ENCODE measurements around the gene UBN2.
A peak's percentile ranks its signal among the peaks of the same experiment; 100 is the strongest.

Gene UBN2

DNA sequence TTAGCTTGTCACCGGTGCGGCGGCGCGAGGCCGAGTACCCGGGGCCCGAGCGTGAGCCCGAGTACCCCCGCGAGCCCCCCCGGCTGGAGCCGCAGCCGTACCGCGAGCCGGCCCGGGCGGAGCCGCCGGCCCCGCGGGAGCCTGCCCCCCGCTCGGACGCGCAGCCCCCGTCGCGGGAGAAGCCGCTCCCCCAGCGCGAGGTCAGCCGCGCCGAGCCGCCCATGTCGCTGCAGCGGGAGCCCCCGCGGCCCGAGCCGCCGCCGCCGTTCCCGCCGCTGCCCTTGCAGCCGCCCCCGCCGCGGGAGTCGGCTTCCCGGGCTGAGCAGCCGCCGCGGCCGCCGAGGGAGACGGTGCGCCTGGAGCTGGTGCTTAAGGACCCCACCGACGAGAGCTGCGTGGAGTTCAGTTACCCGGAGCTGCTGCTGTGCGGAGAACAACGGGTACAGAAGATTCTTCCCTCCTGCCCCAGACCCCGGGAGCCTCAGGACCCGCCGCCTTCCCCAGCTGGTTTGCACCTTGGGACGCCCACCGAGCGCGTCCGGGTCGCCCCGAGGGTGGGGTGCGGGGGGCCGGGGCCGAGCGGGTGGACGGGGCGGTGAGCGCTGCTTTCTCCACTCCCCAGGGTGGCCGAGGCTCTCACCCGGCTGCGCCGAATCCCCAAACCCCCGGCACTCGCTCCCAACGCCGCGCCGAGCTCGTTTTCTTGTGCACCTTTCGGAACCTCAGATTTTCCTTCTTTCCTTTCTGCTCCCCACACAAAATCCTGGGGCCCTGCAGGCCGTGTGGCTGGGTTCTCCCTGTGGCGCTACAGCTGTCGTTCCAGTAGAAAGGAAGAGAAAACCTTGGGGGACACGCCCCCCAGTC lies 708 bp downstream of the UBN2 start:
- DNase-seq (ENCODE audit: low spot score) = peak; percentile 69

DNA sequence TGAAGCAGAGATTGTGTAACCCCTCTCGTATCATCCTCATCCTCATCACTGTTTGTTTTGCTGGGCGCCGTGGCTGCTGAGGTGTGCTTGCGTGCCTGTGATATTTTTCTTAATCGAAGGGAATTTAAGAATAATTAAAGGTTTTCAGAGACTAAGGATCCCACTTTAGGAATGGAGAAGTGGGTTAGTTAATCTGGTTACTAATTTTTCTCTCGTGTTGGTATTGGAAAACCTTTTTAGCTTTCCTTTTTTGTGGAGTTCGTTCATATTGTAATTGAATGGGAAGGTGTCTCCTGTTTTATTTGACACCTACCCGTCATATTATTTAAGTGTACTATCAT lies 1.3 kb downstream of the UBN2 start:
- no peak for DNase-seq (ENCODE audit: low spot score)

GRCh38 chr7:139232904-139233303 lies 1.9 kb downstream of the UBN2 start:
- DNase-seq (ENCODE audit: low spot score) = peak; percentile 11

GRCh38 chr7:139241258-139241657 lies 10.2 kb downstream of the UBN2 start:
- no peak for DNase-seq (ENCODE audit: low spot score)

GRCh38 chr7:139242741-139243281 lies 11.8 kb downstream of the UBN2 start:
- DNase-seq (ENCODE audit: low spot score) = peak; percentile 16

DNA sequence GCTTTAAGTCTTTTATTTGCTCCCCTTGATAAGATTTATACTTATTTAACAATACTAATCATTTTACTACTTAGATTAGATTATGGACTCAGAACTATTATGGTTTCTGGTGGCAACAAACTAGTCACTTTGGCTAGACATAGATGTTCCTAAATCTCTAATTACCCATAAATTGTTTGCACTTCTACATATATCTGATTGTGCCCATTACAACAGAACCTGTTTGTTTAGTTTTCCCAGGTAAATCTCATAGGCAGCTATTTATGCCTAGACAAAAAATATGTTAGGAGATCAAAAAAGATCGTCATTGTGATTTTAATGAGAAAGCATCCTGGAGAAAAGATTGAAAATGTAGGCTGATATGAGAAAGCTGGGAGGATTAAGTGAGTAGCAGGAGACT lies 14.4 kb downstream of the UBN2 start:
- DNase-seq (ENCODE audit: low spot score) = no peak

DNA sequence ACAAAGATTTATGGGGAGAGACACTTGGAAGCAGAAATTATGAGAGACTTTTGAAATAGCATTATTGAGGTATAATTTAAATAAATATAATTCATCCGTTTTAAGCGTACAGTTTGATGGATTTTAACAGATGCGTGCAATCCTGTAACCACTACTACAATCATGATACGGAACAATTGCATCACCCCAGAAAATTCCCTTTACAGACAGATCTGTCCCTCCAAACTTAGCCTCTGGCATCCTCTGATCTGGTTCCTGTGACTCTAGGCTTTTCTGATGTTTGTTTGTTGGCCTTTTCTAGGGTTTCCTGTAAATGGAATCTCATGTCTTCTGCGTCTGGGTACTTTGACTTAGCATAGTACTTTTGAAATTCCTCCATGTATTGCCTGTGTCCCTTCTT lies 15.5 kb downstream of the UBN2 start:
- DNase-seq (ENCODE audit: low spot score) = no peak

GRCh38 chr7:139246905-139247304 lies 15.9 kb downstream of the UBN2 start:
- peak; percentile 60 for DNase-seq (ENCODE audit: low spot score)

DNA sequence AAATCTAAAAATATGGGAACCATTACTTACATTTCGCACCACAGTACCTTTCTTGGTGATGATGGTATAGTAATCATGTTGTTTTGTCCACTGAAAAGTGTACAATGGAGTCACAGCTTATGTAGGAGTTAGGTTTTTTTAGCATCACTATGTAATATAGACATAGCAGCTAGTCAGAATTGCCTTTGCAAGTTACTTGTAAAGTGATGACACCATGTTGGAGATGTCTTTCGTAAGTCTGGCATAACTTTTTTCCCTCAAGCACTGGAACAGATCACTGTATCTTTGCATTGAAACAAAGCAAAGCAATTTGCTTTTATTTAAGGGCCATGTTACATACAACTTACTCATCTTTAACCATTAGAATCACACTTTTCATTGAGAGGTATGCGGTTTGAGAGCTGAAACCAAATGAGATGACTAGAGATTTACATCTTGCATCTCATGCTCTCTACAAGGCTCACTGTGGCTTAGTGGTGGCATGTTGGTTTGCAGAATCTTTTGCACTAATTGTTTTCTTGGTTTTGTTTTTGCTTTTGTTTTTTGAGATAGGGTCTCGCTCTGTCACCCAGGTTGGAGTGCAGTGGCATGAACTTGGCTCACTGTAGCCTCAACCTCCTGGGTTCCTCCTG lies 18.3 kb downstream of the UBN2 start:
- no peak for DNase-seq (ENCODE audit: low spot score)

GRCh38 chr7:139252451-139252850 lies 21.4 kb downstream of the UBN2 start:
- DNase-seq (ENCODE audit: low spot score) = no peak

- no peak for DNase-seq (ENCODE audit: low spot score)
Observed at GRCh38 chr7:139254281-139254680, 23.2 kb downstream of the UBN2 start.

DNA sequence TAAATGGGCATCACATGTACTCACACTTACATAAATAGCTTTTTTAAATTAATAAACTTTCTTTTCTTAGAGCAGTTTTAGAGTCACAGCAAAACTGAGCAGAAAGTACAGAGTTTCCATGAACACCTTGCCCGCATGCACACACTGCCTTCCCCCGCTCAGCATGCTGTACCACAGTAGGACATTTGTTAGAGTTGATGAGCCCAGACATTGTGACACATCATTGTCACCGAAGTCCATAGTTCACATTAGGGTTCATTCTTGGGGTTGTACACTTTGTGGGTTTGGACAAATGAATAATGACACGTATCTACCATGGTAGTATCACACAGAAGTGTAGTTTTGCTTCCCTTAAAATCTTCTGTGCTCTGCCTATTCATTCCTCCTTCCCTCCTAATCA lies 23.7 kb downstream of the UBN2 start:
- no peak for DNase-seq (ENCODE audit: low spot score)

DNA sequence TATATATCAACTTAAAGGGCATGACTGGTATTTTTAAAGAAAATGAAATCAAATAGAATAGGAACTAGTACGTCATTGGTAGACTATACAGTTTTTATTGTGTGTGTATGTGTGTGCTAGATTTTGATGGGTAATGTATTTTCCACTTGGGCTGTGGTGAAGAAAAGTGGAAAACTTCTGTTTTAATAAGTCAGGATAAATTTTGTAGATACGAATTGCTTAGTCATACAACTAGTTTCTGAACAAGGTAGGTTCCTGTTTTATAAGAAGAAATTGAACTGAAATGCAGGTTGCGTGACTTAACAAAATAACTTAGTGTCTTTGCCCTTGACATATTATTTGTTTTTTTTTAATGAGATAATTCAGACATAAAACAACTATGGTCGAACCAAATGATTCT lies 24.3 kb downstream of the UBN2 start:
- DNase-seq (ENCODE audit: low spot score) = no peak

GRCh38 chr7:139259142-139259541 lies 28.1 kb downstream of the UBN2 start:
- DNase-seq (ENCODE audit: low spot score) = no peak

DNA sequence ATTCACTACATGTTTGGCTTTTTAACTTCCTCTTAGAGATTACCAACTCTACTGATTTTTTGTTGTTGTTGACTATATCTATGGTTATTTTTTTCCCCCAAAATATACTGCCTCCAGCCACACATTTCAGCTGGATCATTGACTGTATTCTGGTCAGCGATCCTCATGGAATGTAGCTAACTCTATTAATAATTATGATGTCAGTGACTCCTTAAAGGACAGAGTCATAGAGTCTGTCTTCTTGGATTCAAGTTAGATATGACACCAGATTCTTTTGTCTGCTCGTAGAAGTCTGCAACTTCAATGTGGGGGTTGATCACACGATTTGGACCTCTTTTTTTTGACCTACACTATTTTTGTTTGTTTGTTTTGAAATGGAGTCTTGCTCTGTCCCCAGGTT lies 33.2 kb downstream of the UBN2 start:
- no peak for DNase-seq (ENCODE audit: low spot score)

GRCh38 chr7:139265673-139266072 lies 34.6 kb downstream of the UBN2 start:
- no peak for DNase-seq (ENCODE audit: low spot score)

- DNase-seq (ENCODE audit: low spot score) = no peak
Observed at GRCh38 chr7:139271718-139272628, 40.9 kb downstream of the UBN2 start.

DNA sequence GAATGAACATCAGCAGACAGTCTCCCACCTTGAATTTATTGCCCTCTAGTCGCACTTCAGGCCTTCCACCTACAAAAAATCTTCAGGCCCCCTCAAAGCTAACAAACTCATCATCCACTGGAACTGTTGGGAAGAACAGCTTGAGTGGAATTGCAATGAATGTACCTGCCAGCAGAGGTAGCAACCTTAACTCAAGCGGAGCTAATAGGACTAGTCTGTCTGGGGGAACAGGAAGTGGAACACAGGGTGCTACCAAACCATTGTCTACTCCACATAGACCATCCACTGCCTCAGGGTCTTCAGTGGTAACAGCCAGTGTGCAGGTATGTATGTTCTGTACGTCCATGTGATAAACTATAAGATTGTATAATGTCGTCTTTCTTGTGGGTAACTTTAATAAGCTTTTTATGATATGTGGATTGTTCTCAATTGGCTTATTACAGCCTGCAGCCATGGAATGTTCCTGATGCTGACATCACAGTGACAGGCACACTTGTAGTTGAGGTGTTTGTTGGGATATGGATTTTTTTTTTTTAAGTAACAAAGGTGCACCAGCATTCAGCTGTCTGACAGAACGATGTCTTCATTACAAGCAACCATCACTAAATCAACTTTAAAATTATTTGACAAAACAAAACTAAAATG lies 53.3 kb downstream of the UBN2 start:
- DNase-seq (ENCODE audit: low spot score) = no peak

DNA sequence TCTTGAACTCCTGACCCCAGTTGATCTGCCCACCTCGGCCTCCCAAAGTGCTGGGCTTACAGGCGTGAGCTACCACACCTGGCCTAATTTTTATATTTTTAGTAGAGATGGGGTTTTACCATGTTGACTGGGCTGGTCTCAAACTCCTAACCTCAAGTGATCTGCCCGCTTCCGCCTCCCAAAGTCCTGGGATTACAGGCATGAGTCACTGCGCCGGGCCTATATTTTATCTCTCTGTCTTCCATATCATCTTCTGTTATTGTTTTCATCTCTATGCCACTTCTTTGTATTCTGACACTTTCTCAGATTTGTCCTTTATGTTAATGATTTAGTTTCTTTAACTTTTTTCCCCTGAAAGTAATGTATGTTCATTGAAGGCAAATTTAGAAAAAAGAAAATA lies 55.1 kb downstream of the UBN2 start:
- DNase-seq (ENCODE audit: low spot score) = no peak

DNA sequence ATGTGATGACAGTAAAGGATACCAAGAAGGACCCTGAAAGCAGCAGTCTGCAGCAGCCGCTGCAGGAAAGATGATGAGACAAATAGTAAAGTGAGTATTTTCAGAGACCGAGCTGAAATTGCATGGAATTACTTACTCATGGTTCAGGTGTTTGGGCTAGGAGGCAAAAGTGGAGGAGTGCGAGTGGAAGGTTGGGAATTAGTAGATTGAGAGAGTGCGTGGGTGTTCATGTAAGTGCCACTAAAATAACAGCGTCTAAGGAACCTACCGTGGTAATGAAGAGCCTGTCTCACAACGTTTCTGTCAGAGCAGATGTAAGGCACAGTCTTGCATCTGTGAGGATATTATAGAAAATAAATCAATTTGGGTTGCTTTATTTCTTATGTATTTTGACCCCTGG lies 61.8 kb downstream of the UBN2 start:
- no peak for DNase-seq (ENCODE audit: low spot score)

- DNase-seq (ENCODE audit: low spot score) = no peak
Observed at GRCh38 chr7:139293534-139293933, 62.5 kb downstream of the UBN2 start.

GRCh38 chr7:139294241-139294640 lies 63.2 kb downstream of the UBN2 start:
- no peak for DNase-seq (ENCODE audit: low spot score)
